GM19043 (cell line): Measurements from ENCODE around the gene LHX4.

ENCODE experiments used
- ATAC-seq: cut with Tn5 transposase; IDR thresholded peaks from one replicate; pipeline ENCODE4 v1.9.1; 2021; ENCODE audit warnings: low read depth; ENCODE audit not compliant: unreplicated experiment

LHX4 gene

DNA sequence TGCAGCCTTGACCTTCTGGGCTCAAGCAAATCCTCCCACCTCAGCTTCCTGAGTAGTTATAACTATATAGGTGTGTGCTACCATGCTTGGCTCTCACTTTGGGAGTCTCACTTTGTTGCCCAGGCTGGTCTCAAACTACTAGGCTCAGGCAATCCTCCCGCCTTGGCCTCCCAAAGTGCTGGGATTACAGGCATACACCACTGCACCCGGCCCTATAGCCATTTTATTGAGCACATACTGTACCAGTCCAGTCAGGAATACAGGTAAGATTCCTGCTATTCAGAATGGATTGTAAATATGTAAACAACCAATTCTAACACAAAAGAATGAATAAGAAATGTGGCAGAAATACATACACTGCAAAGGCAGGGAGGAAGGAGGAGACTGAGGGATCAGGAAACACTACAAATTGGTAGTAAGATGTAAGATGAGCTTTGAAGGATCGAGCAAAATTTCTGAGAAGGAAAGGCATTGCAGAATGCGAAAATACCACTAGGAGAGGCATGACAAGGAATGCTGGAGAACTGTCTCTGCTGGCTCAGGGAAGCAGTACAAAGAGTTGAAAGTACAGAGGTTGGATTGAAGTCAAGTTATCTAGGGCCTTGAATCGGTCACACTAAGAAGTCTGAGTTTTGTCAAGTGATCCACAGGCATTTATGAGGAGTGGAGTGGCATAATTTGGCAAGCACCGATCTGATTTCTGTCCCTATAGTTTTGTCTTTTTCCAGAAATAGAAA, 60.4 kb downstream of the LHX4 start:
- no peak for ATAC-seq

- no peak for ATAC-seq
These were observed 60.9 kb downstream of the LHX4 start for GRCh38 chr1:180291004-180291403.

- ATAC-seq = no peak
These were observed 64.6 kb downstream of the LHX4 start for GRCh38 chr1:180294711-180295110.

GRCh38 chr1:180295999-180296398, 65.9 kb downstream of the LHX4 start:
- no peak for ATAC-seq

DNA sequence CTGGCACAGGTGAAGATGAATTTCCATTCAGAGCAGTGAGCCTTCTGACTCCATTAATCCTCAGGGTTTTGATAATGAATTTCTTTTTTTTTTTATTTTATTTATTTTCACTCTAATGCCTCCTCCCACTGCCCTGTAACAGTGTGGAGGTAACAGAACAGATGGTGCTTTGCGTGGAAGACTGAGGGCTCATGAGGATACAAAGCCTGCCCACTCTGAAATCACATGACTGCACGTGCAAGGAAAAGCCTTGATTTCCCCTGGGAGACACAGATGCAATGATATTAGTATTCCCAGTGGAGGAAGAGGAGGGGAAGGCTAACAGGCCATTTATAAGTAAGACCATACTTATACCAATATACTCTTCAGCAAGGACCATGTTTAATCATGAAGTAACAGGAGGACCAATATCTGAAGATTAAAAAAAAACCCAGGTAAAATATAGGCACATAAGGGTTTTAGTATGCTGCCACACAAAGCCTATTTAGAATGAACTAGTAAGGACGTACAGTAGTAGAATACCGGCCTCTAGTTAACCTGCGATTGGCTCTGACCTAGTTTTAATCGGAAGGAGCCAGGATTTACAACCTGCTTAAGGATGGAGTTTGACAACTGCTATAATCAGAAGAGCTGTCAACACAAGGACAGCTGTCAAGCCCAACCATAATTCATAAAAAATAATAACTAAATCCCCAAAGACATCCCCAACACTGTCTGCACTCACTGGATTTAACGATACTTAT, 69.6 kb downstream of the LHX4 start:
- no peak for ATAC-seq

GRCh38 chr1:180301135-180301742, 71.2 kb downstream of the LHX4 start:
- no peak for ATAC-seq

GRCh38 chr1:180309338-180309737, 79.3 kb downstream of the LHX4 start:
- no peak for ATAC-seq

GRCh38 chr1:180310095-180310494, 80.0 kb downstream of the LHX4 start:
- no peak for ATAC-seq

- ATAC-seq = no peak
These were observed 81.1 kb downstream of the LHX4 start for GRCh38 chr1:180311011-180311730.

- no peak for ATAC-seq
These were observed 82.9 kb downstream of the LHX4 start for GRCh38 chr1:180312926-180313325.

DNA sequence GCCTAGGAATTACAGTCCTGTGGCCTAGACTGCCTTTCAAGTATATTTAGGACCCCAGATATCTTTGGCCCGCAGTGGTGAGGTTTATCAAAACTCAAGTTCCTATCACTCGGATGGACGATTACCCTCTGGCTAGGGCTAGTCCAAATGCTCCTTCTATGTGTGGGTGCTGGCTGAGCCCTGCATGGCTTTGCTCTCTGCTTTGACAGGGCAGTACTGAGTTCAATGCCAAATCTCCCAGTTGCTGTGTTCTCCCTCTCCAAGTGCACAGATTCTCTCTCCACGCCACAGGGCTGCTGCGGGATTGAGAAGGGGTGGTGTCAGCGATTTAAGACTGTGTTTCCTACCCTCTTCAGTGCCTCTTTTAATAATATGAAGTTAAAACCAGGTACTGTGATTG, 97.0 kb downstream of the LHX4 start:
- no peak for ATAC-seq
